HG03159 (cell line): ENCODE results near the gene GPC5.

Experiments used
- ATAC-seq: cut with Tn5 transposase; IDR thresholded peaks from one replicate; pipeline ENCODE4 v1.9.1; 2021; ENCODE audit warnings: mild to moderate bottlenecking, moderate library complexity; ENCODE audit not compliant: unreplicated experiment

The GPC5 gene

DNA sequence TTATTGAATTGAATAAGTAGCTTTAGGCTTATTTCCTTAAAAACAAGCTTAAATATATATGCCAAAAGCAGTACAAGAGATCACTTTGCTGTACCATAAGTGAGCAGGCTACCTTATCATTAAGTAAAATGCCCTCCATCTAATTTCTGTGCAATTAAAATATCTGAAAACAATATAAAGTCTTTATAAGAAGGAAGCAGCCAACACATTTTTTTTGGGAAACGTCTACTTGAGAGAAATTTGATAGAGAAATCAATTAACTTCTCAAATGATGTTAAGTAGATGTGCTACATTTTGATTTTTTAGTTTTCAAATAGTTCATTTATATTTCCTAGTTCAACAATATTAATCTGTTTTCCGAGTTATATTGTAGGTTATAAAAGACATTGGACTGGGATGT, 52.5 kb downstream of the GPC5 start:
- no peak for ATAC-seq

DNA sequence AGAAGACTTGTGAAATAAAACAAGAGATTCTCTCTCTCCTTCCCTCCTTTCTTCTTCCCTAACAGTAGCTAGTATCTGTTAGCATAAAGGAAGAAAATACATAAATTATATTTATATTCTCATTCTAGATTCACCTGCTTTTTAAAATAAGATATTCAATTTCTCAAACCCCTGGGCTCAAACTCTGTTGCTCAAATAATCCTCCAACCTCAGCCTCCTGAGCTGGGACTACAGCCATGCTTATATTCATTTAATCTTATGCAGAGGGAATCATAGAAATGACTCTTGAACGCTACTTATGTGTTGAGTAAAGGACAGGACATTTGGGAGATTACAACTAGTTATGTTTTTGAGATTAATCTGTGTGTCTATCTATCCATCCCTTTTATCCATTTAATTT, 56.2 kb downstream of the GPC5 start:
- ATAC-seq: no peak

DNA sequence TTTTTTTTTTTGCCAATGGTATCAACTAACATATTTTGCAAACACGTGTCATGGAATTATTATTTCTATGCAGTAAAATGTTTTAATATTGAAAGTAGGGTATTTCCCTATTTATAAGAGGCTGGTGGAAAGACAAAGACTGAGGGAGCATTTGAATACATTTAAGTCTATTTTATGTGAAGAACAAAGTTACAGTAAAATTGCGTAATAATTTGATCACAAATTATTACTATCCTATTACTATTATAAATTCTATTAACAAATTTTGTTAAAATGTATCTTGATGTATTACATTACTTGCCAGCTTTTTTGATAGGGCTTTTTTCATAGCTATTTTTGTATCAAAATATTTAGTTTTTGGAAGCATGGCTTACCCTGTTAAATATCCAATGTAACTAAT, 58.4 kb downstream of the GPC5 start:
- no peak for ATAC-seq

DNA sequence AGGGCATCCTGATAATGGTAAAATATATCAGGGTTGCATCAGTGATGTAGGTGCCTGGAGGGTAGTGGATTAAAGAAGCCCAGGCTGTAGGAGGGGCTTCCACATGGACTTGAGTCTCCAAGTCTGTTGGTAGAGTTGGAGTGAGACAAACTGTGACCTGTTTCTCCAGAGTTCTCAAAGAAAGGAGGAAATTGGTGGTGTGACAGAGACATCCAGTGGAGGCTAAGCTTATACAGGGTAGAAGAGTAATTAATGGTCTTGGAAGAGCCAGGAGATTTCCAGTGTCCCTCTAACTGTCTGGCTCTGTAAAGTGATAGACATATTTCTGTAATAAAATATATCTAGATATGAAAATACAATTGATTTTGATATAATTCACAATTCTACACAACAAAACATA, 61.1 kb downstream of the GPC5 start:
- no peak for ATAC-seq

DNA sequence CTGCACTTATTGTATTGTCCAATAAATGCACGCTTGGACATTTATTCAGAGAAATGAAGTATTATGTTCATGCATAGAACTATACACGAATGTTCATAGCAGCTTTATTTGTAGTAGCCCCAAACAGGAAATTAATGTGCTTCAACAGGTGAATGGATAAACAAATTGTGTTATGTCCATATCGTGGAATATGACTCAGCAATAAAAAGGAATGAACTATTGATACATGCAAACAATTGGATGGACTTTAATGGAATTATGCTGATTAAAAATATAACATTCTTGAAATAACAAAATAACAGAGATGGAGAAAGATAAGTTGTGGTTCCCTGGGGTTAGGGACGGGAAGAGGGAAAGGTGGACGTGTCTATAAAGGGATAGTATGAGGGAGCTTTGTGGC, 65.9 kb downstream of the GPC5 start:
- ATAC-seq: no peak

DNA sequence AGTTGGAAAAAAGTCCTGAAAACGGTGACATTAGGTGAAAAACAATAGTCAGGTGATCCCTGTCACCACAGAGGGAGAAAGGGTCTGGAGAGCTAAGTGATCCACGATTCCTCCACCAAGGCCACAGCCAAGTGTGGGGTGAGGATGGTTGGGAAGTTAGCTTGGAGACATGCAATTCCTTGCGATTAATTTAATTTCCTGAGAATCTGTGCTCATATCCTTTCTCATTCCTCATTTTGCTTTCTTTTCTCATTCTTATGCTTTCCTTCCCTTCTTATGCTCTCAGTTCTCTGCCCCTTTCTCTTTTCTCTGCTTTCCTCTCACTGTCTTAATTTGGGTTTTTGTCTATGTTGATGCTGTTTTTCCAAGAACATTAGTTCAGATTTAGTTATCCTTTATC, 68.8 kb downstream of the GPC5 start:
- no peak for ATAC-seq

DNA sequence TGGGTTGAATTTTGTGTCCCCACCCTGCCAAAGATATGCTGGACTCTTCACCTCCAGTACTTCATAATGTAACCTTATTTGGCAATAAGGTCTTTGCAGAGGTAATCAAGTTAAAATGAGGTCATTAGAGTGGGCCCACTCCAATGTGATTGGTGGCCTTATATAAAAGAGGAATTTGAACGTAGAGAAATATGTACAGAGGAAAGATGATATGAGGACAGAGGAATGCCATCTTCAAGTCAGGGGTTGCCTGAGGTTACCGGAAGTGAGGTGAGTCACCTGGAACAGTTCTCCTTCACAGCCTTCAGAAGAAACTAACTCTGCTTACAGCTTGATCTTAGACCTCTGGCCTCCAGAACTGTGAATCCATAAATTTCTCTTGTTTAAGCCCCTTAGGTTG, 69.9 kb downstream of the GPC5 start:
- ATAC-seq: no peak

DNA sequence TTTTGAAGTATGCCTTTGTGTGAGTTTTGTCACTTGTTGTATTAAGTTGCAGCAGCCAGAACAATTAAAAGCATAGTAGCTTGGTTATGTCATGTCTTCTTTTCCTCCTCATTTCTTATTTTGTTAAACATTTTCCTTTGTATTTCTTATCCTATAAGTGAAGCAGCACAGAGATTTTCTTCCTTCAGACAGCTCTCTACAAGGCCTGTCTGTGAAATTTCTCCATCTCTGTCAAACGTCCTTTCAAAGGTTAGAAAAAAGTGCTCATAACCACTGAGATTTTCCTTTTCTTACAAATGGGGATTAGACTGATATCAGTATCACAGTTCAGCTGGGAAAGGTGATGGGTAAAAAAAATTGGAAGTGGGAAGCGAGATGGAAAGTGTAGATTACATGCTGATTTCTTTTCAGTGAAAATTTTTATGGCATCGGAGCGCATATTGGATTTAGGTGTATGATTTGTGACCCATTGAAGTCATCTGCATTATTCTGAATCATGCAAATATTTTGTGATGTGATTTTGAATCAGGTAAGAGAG, 71.7 kb downstream of the GPC5 start:
- no peak for ATAC-seq

DNA sequence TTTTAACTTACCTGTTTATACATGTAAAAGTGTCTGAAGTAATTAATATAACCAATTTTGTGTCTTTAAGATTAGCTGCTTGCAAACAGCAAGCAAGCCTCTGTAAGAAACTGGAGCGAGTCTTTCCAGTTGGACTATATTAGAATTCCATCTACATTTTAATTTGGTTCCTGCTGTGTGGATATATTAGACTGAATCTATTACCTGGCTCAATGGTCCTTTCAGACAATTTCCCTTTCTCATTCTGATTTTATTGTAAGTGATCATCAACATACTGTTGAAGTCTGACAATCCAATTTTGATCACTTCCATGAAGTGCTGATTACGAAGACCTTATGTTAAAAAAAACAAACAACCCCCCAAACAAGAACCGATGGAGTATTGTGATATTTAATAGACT, 72.3 kb downstream of the GPC5 start:
- ATAC-seq: no peak

DNA sequence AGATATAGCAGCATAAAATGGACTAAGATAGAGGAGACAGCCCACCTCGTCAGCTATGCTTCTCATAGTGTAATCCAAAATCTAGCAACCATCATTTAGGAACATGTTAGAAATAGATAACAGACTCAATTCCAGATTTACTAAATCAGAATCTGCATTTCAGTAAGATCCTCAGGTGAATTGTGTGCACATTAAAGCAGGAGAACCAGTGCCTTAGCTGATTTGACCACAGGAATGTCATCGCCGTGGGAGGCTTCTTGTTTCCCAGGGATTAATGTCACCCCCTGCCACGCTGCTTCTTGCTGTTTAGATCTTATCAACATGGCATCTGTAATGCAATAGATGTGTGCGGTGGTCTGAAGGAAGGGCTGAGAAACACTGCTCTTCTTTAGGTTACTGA, 84.0 kb downstream of the GPC5 start:
- ATAC-seq: no peak

DNA sequence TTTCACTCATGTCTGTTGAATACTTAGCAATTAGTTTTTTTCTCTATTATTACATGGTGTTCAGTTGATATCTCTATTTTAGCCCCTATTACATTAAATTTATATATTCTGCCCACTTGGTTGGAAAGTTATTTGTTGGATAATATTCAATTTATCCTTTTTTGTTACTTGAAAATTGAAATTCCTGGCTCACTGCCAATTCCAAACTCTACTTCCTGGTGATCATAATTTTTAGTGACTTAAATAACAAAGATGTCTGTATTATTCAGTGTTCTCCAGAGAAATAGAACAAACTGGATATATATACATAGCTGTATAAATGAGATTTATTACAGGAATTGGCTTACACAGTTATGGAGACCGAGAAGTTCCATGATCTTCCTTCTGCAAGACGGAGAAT, 93.6 kb downstream of the GPC5 start:
- ATAC-seq: no peak

DNA sequence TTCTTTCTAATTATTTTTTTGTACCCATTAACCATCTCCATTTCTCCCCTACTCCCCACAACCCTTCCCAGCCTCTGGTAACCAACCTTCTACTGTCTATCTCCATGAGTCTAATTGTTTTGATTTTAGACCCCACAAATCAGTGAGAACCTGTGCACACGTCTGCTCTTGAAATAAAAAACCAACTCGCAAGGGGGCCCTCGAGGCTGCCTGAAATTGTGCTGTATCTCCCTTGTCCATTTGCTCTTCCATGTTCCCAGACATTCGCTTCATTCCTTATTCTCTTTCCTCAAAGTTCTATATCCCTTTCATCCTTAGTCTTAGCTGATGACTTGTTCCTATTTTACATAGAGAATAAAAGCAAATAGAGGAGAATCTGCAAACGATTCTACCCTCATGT, 95.0 kb downstream of the GPC5 start:
- no peak for ATAC-seq

DNA sequence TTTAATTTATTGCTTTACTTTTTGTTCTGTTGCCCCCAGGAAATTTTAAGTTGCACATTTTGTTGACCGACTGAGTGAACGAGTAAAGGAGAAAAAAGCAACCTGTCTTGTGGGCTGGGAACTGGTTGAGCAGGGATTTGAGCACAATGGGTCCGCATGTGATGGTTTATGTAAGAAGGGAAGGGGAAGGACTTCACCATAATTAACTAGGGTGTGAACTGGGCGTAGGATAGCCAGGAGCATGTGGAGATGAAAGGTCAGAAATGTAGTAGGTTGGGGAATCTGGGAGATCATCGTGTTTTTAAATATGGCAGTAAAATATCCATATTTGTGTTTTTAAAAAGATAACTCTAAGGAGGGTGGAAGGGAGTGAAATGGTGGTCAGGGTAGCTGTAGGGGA, 99.9 kb downstream of the GPC5 start:
- no peak for ATAC-seq

DNA sequence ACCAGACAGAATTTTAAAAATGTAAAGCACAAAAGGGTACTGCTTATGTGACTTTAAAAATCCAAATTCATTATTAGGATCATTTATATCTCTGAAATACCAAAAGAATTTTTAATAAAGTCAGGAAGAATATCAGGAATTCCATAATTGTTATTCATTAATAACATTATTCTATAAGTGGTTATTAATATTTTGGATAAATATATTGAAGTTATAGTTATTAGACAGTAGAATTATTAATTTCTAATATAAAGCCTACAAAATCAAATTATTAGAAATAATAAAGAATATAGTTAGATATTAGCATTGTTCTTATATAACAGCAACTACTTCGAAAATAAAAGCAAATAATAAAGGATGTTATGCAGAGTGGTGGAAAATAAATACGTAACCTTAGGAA, 105.8 kb downstream of the GPC5 start:
- no peak for ATAC-seq

DNA sequence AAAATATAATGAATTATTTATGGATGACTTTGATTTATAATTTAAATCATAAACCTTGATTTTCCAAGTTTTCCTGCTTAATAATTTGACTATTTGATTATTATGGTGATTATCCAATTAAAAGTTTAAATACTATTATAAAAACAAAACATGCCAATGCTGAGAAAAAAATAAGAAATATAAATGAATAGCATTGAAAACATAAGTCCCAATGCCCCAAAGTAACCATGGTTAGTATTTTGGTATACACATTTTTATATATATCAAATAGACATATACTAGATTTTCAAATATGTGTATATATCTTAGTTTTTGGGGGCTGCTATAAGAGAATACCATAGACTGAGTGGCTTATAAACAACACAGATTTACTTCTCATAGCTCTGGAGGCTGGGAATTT, 108.3 kb downstream of the GPC5 start:
- ATAC-seq: no peak

DNA sequence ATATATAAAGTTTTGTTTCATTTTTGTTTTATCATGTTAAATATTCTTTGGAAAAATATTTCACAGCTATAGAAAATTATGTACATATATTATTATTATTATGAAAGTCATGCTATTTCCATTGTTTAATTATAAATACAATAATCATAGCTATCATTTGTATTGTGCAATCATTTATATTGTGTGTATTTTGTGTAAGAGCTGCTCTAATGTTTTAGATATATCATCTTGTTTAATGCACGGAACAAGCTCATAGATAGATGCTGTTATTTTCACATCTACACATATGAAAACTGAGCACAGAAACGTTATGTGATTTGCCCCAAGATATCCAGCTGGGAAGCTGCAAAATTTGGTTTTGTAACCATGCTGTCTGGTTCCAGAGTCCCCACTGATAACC, 111.6 kb downstream of the GPC5 start:
- ATAC-seq: no peak

DNA sequence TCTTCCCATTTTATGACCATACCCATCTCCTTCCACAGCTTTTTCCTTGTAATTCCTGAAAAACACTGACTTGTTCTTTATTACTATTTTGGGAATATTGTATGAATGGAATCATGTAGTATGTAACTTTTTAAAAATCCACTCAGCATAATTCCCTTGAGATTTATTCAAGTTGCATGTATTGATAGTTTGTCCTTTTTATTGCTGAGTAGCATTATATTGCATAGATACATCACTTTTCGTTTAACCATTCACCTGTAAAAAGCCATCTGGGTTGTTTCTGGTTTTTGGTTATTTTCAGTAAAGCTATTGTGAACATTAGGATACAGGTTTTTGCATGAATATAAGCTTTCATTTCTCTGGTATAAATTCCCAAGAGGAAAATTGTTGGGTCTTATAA, 115.4 kb downstream of the GPC5 start:
- no peak for ATAC-seq

DNA sequence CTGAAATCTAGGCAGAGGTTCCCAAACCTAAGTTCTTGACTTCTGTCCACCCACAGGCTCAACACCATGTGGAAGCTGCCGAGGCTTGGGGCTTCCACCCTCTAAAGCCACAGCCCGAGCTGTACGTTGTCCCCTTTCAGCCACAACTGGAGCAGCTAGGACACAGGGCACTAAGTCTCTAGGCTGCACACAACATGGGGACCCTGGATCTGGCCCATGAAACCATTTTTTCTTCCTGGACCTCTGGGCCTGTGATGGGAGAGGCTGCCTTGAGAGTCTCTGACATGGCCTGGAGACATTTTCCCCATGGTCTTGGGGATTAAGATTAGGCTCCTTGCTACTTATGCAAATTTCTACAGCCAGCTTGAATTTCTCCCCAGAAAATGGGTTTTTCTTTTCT, 118.4 kb downstream of the GPC5 start:
- no peak for ATAC-seq

DNA sequence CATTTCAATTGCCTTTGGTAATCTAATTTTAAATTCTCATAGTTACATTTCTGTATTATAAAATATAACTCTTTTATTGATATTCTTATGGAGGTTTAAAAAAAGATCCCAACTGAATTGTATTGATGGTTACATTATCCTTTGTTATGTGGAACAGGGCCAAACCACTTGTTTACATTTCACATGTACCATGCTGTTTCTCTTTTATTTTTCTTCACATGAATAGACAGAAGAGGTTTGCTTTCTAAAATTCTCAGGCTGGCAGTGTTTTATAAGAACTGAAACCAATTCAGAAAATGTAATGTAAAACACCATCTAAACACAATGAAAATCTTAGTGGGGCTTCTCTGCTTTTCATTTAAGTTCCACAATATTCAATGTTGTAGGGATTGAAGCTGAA, 122.5 kb downstream of the GPC5 start:
- no peak for ATAC-seq

DNA sequence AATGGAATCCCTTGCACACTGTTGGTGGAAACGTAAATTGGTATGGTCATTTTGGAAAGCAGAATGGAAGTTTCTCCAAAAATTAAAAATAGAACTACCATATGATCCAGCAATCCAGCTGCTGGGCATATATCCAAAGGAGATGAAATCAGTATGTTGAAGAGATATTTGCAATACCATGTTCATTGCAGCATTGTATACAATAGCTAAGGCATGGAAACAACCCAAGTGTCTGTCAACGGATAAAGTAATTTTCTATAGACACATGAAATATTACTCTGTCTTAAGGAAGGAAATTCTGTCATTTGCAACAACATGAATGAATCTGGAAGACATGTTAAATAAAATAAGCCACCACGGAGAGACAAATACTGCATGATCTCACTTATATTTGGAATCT, 124.7 kb downstream of the GPC5 start:
- ATAC-seq: no peak

DNA sequence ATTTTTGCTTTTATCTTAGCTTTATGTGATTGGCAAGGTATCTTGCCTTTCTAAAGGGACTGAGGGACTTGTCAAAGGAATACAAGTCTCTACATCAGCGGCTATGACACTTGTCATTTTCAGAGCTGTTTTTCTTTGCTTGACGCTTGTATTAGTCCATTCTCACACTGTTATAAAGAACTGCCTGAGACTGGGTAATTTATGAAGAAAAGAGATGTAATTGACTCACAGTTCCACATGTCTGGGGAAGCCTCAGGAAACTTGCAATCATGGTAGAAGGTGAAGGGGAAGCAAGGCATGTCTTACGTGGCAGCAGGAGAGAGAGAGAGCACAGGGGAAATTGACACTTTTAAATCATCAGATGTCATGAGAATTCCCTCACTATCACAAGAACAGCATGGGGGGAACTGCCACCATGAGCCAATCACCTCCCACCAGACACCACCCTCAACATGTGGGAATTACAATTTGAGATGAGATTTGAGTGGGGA, 128.2 kb downstream of the GPC5 start:
- ATAC-seq: no peak

DNA sequence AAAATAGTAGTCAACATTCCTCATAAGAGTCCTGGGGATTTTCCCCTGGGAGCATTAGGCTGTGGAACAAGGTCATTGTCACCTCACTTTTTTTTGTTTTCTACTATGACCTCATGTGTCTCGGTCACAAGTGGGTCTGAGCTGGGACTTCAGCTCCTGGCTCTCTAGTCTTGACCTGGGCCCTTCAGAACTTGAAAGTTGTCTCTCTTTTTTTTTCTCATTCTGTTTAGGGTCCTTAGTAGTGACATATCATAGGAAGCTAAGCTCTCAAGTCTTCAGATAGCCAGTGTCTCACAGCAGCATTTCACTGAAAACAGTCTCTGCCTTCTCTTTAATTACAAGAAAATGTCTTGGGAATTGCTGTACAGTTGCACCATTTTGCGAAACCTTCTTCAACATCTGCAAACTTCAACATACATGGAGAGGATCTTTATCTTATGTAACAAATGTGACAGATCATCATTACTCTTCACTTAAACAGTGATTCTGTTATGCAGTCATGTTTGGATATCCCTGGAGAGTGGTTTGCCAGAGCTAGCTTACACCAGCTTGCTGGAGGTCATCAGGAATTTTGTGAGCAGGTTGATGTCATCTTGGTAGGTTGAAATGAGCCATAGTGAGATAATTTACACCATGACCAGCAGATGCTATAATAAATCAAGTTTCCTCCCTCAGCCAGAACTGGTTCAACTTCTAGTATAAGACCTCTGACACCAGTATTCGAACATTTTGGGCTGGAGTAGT, 131.5 kb downstream of the GPC5 start:
- no peak for ATAC-seq

DNA sequence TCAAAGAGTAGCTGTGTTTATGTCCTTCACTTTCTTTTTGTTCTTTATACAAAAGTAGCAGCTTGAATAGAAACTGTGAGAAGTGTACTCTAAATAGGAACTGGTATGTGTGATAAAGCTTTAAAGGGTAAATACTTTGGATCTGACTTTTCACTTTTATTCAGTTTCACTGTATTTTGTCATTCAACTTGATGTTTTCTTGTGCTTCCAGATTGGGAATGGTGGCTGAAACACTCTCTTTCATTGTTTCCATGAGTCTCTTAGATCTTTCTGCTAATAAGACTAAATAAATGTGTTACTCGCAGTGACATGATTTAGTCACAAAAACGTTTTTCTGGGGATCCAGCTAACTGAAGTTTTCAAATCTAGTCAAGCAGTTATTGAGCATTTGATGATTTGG, 133.2 kb downstream of the GPC5 start:
- no peak for ATAC-seq
